ENCODE results near the gene PRICKLE2.

PRICKLE2 gene

GRCh38 chr3:64157150-64158035, 67.9 kb downstream of the PRICKLE2 start:
- DNase-seq = no peak

- no peak for DNase-seq
These were observed 69.9 kb downstream of the PRICKLE2 start for GRCh38 chr3:64155328-64155727.

GRCh38 chr3:64152676-64153466, 72.4 kb downstream of the PRICKLE2 start:
- no peak for DNase-seq

- no peak for DNase-seq
These were observed 73.2 kb downstream of the PRICKLE2 start for GRCh38 chr3:64152086-64152485.

- no peak for DNase-seq
These were observed 73.9 kb downstream of the PRICKLE2 start for GRCh38 chr3:64151342-64151871.

- DNase-seq = peak; percentile 36
These were observed 74.6 kb downstream of the PRICKLE2 start for GRCh38 chr3:64150623-64151207.

GRCh38 chr3:64149886-64150285, 75.4 kb downstream of the PRICKLE2 start:
- no peak for DNase-seq

- DNase-seq = no peak
These were observed 76.2 kb downstream of the PRICKLE2 start for GRCh38 chr3:64148955-64149653.

GRCh38 chr3:64147211-64147610, 78.1 kb downstream of the PRICKLE2 start:
- DNase-seq = no peak

GRCh38 chr3:64145438-64145837, 79.8 kb downstream of the PRICKLE2 start:
- no peak for DNase-seq

- no peak for DNase-seq
These were observed 80.9 kb downstream of the PRICKLE2 start for GRCh38 chr3:64144241-64144900.

GRCh38 chr3:64143409-64144130, 81.7 kb downstream of the PRICKLE2 start:
- peak; percentile 80 for DNase-seq

- DNase-seq = no peak
These were observed 83.8 kb downstream of the PRICKLE2 start for GRCh38 chr3:64141476-64141875.

GRCh38 chr3:64140651-64141050, 84.6 kb downstream of the PRICKLE2 start:
- DNase-seq = no peak

GRCh38 chr3:64138656-64139375, 86.5 kb downstream of the PRICKLE2 start:
- no peak for DNase-seq

- DNase-seq = no peak
These were observed 87.2 kb downstream of the PRICKLE2 start for GRCh38 chr3:64138046-64138445.

GRCh38 chr3:64134882-64135281, 90.4 kb downstream of the PRICKLE2 start:
- DNase-seq = no peak

- no peak for DNase-seq
These were observed 91.3 kb downstream of the PRICKLE2 start for GRCh38 chr3:64133987-64134386.

GRCh38 chr3:64133272-64133671, 92.0 kb downstream of the PRICKLE2 start:
- DNase-seq = no peak

- no peak for DNase-seq
These were observed 93.4 kb downstream of the PRICKLE2 start for GRCh38 chr3:64131725-64132469.

All from kidney glomerular epithelial cell (primary cell).